ENCODE results near the gene NOS1AP. TPM values are rescaled to one million over a fixed set of nuclear protein-coding genes. Genes with fewer than 3 reads are reported as not detected.

Gene NOS1AP
- total RNA-seq, 2 experiments from 2014 or later: not detected

GRCh38 chr1:162028726-162029125 lies 40.8 kb upstream of the NOS1AP start:
- H3K9me2 ChIP-seq (ENCODE audit: insufficient read depth, low read length): no peaks in the 10 kb centered on the region
- POLR2A ChIA-PET: interaction anchor here (0.6 kb wide), 1 partner anchor 491 kb away, joined by 3 read pairs; no protein-coding TSS in a partner anchor
- no peaks in the 10 kb centered on the region for H3K79me2 ChIP-seq (ENCODE audit: insufficient read depth, low read depth, low read length)
- CTCF ChIA-PET (ENCODE audit: unreplicated experiment): no interaction called here
- no peaks in the 10 kb centered on the region for H3K36me3 ChIP-seq (ENCODE audit: insufficient read depth, low read length)
- no peaks in the 10 kb centered on the region for H3K9me3 ChIP-seq (ENCODE audit: low read length)
- no peak overlapping the region for H2AFZ ChIP-seq (ENCODE audit: low read length)
- TF ChIP-seq EZH2phosphoT487 (IDR thresholded peaks at IDR 0.05; ENCODE audit: borderline replicate concordance, low read depth, low read length) (no peak), CTCF (conservative IDR thresholded peaks at IDR 0.05; ENCODE audit: low read length) (no peak)
- H3K4me3 ChIP-seq (ENCODE audit: low read depth, low read length, poor library complexity, severe bottlenecking): no peak overlapping the region
- BruUV-seq (replicated peaks): no TSS peak
- DNase-seq (ENCODE audit: low spot score): no peak
- H3K27ac ChIP-seq (ENCODE audit: low read depth, low read length, poor library complexity, severe bottlenecking): no peak overlapping the region
- H3K4me2 ChIP-seq (ENCODE audit: low read length): no peak overlapping the region
- H3K4me1 ChIP-seq (ENCODE audit: insufficient read depth, low read length, poor library complexity, severe bottlenecking): no peaks in the 10 kb centered on the region
- intact Hi-C loops (cut with micrococcal nuclease; ENCODE audit: unreplicated experiment): no loop called here
- H4K20me1 ChIP-seq (ENCODE audit: insufficient read depth, low read length): no peaks in the 10 kb centered on the region

- no peaks in the 10 kb centered on the region for H4K20me1 ChIP-seq (ENCODE audit: insufficient read depth, low read length)
- no peak overlapping the region for H2AFZ ChIP-seq (ENCODE audit: low read length)
- H3K9me3 ChIP-seq (ENCODE audit: low read length): no peaks in the 10 kb centered on the region
- no peaks in the 10 kb centered on the region for H3K4me1 ChIP-seq (ENCODE audit: insufficient read depth, low read length, poor library complexity, severe bottlenecking)
- DNase-seq (ENCODE audit: low spot score): no peak
- TF ChIP-seq CTCF (conservative IDR thresholded peaks at IDR 0.05; ENCODE audit: low read length) (no peak), EZH2phosphoT487 (IDR thresholded peaks at IDR 0.05; ENCODE audit: borderline replicate concordance, low read depth, low read length) (no peak)
- ChIA-PET POLR2A (interaction anchor here (0.6 kb wide), 1 partner anchor 491 kb away, joined by 3 read pairs; no protein-coding TSS in a partner anchor), CTCF (ENCODE audit: unreplicated experiment) (no interaction called here)
- H3K27ac ChIP-seq (ENCODE audit: low read depth, low read length, poor library complexity, severe bottlenecking): no peak overlapping the region
- no peak overlapping the region for H3K4me3 ChIP-seq (ENCODE audit: low read depth, low read length, poor library complexity, severe bottlenecking)
- no peaks in the 10 kb centered on the region for H3K9me2 ChIP-seq (ENCODE audit: insufficient read depth, low read length)
- no peaks in the 10 kb centered on the region for H3K79me2 ChIP-seq (ENCODE audit: insufficient read depth, low read depth, low read length)
- no peak overlapping the region for H3K4me2 ChIP-seq (ENCODE audit: low read length)
- no TSS peak for BruUV-seq (replicated peaks)
- intact Hi-C loops (cut with micrococcal nuclease; ENCODE audit: unreplicated experiment): no loop called here
- H3K36me3 ChIP-seq (ENCODE audit: insufficient read depth, low read length): no peaks in the 10 kb centered on the region
Measured at GRCh38 chr1:162029157-162029556, 40.3 kb upstream of the NOS1AP start.

- intact Hi-C loops (cut with micrococcal nuclease; ENCODE audit: unreplicated experiment): no loop called here
- Histone ChIP-seq H3K9me3 (ENCODE audit: low read length) (no peaks in the 10 kb centered on the region), H3K79me2 (ENCODE audit: insufficient read depth, low read depth, low read length) (no peaks in the 10 kb centered on the region), H3K27ac (ENCODE audit: low read depth, low read length, poor library complexity, severe bottlenecking) (no peak overlapping the region), H4K20me1 (ENCODE audit: insufficient read depth, low read length) (no peaks in the 10 kb centered on the region), H3K36me3 (ENCODE audit: insufficient read depth, low read length) (no peaks in the 10 kb centered on the region), H2AFZ (ENCODE audit: low read length) (no peak overlapping the region), H3K4me3 (ENCODE audit: low read depth, low read length, poor library complexity, severe bottlenecking) (no peak overlapping the region), H3K9me2 (ENCODE audit: insufficient read depth, low read length) (no peaks in the 10 kb centered on the region), H3K4me1 (ENCODE audit: insufficient read depth, low read length, poor library complexity, severe bottlenecking) (no peaks in the 10 kb centered on the region), H3K4me2 (ENCODE audit: low read length) (no peak overlapping the region)
- CTCF ChIA-PET (ENCODE audit: unreplicated experiment): no interaction called here
- BruUV-seq (replicated peaks): no TSS peak
- no peak for TF ChIP-seq EZH2phosphoT487 (IDR thresholded peaks at IDR 0.05; ENCODE audit: borderline replicate concordance, low read depth, low read length)
- TF ChIP-seq CTCF (conservative IDR thresholded peaks at IDR 0.05; ENCODE audit: low read length): no peak
- POLR2A ChIA-PET: no interaction called here
- DNase-seq (ENCODE audit: low spot score): no peak
Measured at GRCh38 chr1:162030759-162031280, 38.7 kb upstream of the NOS1AP start.

All from OCI-LY7 (cell line).